PC-3 (cell line): ENCODE measurements around the gene SCUBE3. TPM values are rescaled to one million over a fixed set of nuclear protein-coding genes. Genes with fewer than 3 reads are reported as not detected.
A peak's percentile ranks its signal among the peaks of the same experiment; 100 is the strongest.

Source experiments
- ATAC-seq: fragments of 200-7000 bp; cut with Tn5 transposase; 2 replicates; pipeline ENCODE4 v1.9.1; 2020; ENCODE audit warnings: mild to moderate bottlenecking, moderate library complexity
- BruUV-seq: library from RNA; stranded (reverse); fragments of 400-500 nt; replicated peaks from 2 replicates; lab custom pipeline; 2021; lab: Mats Ljungman, UMichigan
- CTCF ChIA-PET: fragments of 300-600 bp; sonication (Branson Sonifier 250); formaldehyde crosslinking; loops from one replicate; lab custom pipeline; 2022; ENCODE audit warnings: antibody characterized with exemption; lab: Charles Lee
- POLR2A ChIA-PET: fragments of 300-600 bp; sonication (Branson Sonifier 250); formaldehyde crosslinking; loops from one replicate; lab custom pipeline; 2022; ENCODE audit warnings: antibody characterized with exemption; ENCODE audit not compliant: unreplicated experiment; lab: Charles Lee
- DNase-seq: peaks from one replicate; pipeline ENCODE4 v3.0.0-alpha.2; 2015
- H2AFZ ChIP-seq: fragments of 300-600 bp; sonication (generic); 2 replicates; pipeline ENCODE4 v1.6.0; 2016; ENCODE audit warnings: antibody characterized with exemption, low read length
- H3F3A ChIP-seq: fragments of 300-600 bp; sonication (generic); one replicate; pipeline ENCODE4 v1.6.0; 2017; ENCODE audit warnings: antibody characterized with exemption, low read length, control low read depth, mild to moderate bottlenecking; ENCODE audit not compliant: unreplicated experiment
- H3K27ac ChIP-seq: fragments of 300-600 bp; sonication (generic); 2 replicates; pipeline ENCODE4 v1.5.1; 2016; ENCODE audit warnings: mild to moderate bottlenecking, low read length
- H3K27me3 ChIP-seq: fragments of 300-600 bp; sonication (generic); 2 replicates; pipeline ENCODE4 v1.6.1; 2016; ENCODE audit warnings: low read length, mixed read lengths
- H3K36me3 ChIP-seq: fragments of 300-600 bp; sonication (generic); 2 replicates; pipeline ENCODE4 v1.6.1; 2016; ENCODE audit warnings: low read depth, mixed run types, low read length, mixed read lengths
- H3K4me1 ChIP-seq: fragments of 300-600 bp; sonication (generic); 2 replicates; pipeline ENCODE4 v1.5.1; 2016; ENCODE audit warnings: low read length; ENCODE audit not compliant: insufficient read depth
- H3K4me2 ChIP-seq: fragments of 300-600 bp; sonication (generic); 2 replicates; pipeline ENCODE4 v1.6.0; 2016; ENCODE audit warnings: low read length
- H3K4me3 ChIP-seq: fragments of 300-600 bp; sonication (generic); 2 replicates; pipeline ENCODE4 v1.5.1; 2016; ENCODE audit warnings: mild to moderate bottlenecking, low read length, mixed read lengths
- H3K79me2 ChIP-seq: fragments of 300-600 bp; sonication (generic); 2 replicates; pipeline ENCODE4 v1.6.1; 2017; ENCODE audit warnings: low read length, mixed read lengths
- H3K9ac ChIP-seq: fragments of 300-600 bp; sonication (generic); 2 replicates; pipeline ENCODE4 v1.6.0; 2016; ENCODE audit warnings: mild to moderate bottlenecking, low read length
- H3K9me2 ChIP-seq: fragments of 300-600 bp; sonication (generic); replicated peaks from 2 replicates; pipeline ENCODE4 v1.6.1; 2016; ENCODE audit warnings: mixed run types, low read length, mixed read lengths
- H3K9me3 ChIP-seq: fragments of 300-600 bp; sonication (generic); 2 replicates; pipeline ENCODE4 v1.6.1; 2016; ENCODE audit warnings: low read length, mixed read lengths
- H4K20me1 ChIP-seq: fragments of 300-600 bp; sonication (generic); 2 replicates; pipeline ENCODE4 v1.6.1; 2016; ENCODE audit warnings: low read length, mixed read lengths
- EZH2 ChIP-seq: fragments of 300-600 bp; sonication (generic); IDR thresholded peaks from one replicate; pipeline ENCODE4 v1.6.1; 2017; ENCODE audit warnings: antibody characterized with exemption, mild to moderate bottlenecking, low read length; ENCODE audit not compliant: unreplicated experiment
- EZH2phosphoT487 ChIP-seq: fragments of 300-600 bp; sonication (generic); IDR thresholded peaks from 2 replicates; pipeline ENCODE4 v1.6.1; 2018; ENCODE audit warnings: mild to moderate bottlenecking, antibody characterized with exemption, low read length, borderline replicate concordance
- intact Hi-C: fragments of 100-400 bp; cut with micrococcal nuclease; formaldehyde crosslinking; loops from 2 replicates; pipeline ENCODE4 v1.9.0; 2023
- total RNA-seq: library from RNA; depleted of rRNA; stranded (reverse); fragments of >200 nt; gene quantifications from 2 replicates; pipeline ENCODE4 v1.2.3, GENCODE V29; 2014
- TF ChIP-seq, protein P1 (sequence below): fragments of 300-600 bp; sonication (generic); conservative IDR thresholded peaks from 2 replicates; pipeline ENCODE4 v1.5.1; 2017; ENCODE audit warnings: antibody characterized with exemption, low read depth, mild to moderate bottlenecking, low read length

The SCUBE3 gene
- total RNA-seq, 1 experiment from 2014 or later, result 1.5 TPM

DNA sequence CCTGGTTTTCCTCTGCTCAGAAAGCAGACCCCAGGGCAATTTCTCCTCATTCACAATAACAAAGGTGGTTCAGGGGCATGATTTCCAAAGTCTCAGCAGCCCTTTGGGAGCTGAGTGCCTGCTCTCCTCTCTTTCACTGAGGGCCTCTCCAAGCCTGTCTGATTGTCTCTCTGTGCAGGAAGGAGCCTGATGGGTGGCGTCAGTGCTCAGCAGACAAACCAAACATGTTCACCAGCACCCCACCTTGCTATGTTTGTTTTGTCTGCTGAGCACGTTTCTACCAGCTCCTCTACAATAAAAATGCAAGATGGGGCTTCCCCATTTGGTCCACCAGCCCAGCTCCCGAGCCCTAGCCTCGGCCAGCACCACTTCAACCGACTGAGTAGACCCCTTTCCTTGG lies 47.2 kb upstream of the SCUBE3 start:
- Histone ChIP-seq H3K79me2 (no peaks in the 10 kb centered on the region), H3K9ac (peak overlapping the region; percentile 66), H3K4me1 (peaks cover 26% of the 10 kb centered on the region), H3K9me3 (no peaks in the 10 kb centered on the region), H3K36me3 (no peaks in the 10 kb centered on the region), H3K27ac (peak overlapping the region; percentile 92), H2AFZ (no peak overlapping the region), H3K4me3 (no peak overlapping the region), H3F3A (no peaks in the 10 kb centered on the region), H3K4me2 (peak overlapping the region; percentile 68), H3K9me2 (no peaks in the 10 kb centered on the region), H3K27me3 (no peaks in the 10 kb centered on the region), H4K20me1 (no peaks in the 10 kb centered on the region)
- no peak for DNase-seq
- ChIA-PET POLR2A (interaction anchor here (0.7 kb wide), 1 partner anchor 53 kb away, joined by 4 read pairs; no protein-coding TSS in a partner anchor), CTCF (no interaction called here)
- ATAC-seq, result peak; percentile 40
- TF ChIP-seq EZH2phosphoT487 (no peak), EZH2 (no peak)
- TF ChIP-seq, protein P1, sequence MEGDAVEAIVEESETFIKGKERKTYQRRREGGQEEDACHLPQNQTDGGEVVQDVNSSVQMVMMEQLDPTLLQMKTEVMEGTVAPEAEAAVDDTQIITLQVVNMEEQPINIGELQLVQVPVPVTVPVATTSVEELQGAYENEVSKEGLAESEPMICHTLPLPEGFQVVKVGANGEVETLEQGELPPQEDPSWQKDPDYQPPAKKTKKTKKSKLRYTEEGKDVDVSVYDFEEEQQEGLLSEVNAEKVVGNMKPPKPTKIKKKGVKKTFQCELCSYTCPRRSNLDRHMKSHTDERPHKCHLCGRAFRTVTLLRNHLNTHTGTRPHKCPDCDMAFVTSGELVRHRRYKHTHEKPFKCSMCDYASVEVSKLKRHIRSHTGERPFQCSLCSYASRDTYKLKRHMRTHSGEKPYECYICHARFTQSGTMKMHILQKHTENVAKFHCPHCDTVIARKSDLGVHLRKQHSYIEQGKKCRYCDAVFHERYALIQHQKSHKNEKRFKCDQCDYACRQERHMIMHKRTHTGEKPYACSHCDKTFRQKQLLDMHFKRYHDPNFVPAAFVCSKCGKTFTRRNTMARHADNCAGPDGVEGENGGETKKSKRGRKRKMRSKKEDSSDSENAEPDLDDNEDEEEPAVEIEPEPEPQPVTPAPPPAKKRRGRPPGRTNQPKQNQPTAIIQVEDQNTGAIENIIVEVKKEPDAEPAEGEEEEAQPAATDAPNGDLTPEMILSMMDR, result no peak
- intact Hi-C loops, result loop anchor here (5.0 kb wide), 1 partner anchor 36 kb away; no protein-coding TSS in a partner anchor
- BruUV-seq, result no TSS peak

DNA sequence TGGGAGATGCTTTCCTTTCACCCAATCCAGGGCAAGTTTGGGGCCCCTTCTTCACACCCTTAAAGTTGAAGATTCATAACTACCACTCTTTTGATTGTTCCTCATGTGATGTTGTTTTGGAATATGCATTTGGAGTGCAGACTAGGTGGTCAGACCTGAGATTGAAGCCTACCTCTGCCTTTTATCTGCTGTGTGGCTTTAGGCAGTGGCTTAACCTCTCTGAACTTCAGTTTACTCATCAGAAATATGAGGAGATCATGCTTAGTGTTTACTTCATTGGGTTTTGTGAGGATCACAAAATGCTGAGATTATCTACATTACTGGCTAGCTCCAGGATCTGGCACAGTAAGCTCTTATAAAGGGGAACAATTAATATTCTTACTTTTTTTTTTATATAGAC lies 46.3 kb upstream of the SCUBE3 start:
- H3K9me3 ChIP-seq, result no peaks in the 10 kb centered on the region
- no peaks in the 10 kb centered on the region for H3F3A ChIP-seq
- ChIA-PET CTCF (no interaction called here), POLR2A (no interaction called here)
- H3K4me3 ChIP-seq, result no peak overlapping the region
- peaks cover 27% of the 10 kb centered on the region for H3K4me1 ChIP-seq
- no peaks in the 10 kb centered on the region for H3K79me2 ChIP-seq
- intact Hi-C loops, result loop anchor here (5.0 kb wide), 1 partner anchor 35 kb away; no protein-coding TSS in a partner anchor
- H3K9me2 ChIP-seq, result no peaks in the 10 kb centered on the region
- TF ChIP-seq EZH2 (no peak), EZH2phosphoT487 (no peak)
- TF ChIP-seq, protein P1, result no peak
- no peaks in the 10 kb centered on the region for H3K36me3 ChIP-seq
- ATAC-seq (no peak), DNase-seq (no peak)
- H3K27ac ChIP-seq, result no peak overlapping the region
- H3K27me3 ChIP-seq, result no peaks in the 10 kb centered on the region
- H4K20me1 ChIP-seq, result no peaks in the 10 kb centered on the region
- H2AFZ ChIP-seq, result no peak overlapping the region
- no TSS peak for BruUV-seq
- no peak overlapping the region for H3K9ac ChIP-seq
- H3K4me2 ChIP-seq, result no peak overlapping the region

DNA sequence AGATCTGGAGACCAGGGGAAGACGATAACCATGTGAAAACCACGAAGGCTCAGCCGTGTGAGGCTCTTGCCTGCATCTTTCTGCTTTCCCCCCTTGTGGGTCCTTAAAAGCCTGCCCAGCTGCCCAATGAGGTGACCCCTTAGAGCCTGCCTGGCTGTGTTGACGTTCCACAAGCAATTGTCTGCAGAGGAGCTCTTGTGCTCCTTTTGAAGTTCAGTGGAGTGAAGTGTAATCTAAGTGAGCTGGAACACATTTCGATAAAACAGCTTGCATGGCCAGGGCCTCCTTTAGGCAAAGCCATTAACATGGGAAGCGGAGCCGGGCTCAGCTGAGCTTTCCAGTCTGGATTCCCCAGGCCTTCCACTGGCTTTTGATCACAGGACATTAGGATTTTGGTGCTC lies 45.3 kb upstream of the SCUBE3 start:
- no peaks in the 10 kb centered on the region for H3F3A ChIP-seq
- BruUV-seq, result no TSS peak
- H3K27me3 ChIP-seq, result no peaks in the 10 kb centered on the region
- H3K4me1 ChIP-seq, result peaks cover 36% of the 10 kb centered on the region
- no peaks in the 10 kb centered on the region for H4K20me1 ChIP-seq
- H3K9me2 ChIP-seq, result no peaks in the 10 kb centered on the region
- no peaks in the 10 kb centered on the region for H3K79me2 ChIP-seq
- POLR2A ChIA-PET, result no interaction called here
- no peak overlapping the region for H3K27ac ChIP-seq
- no peaks in the 10 kb centered on the region for H3K9me3 ChIP-seq
- no peak overlapping the region for H2AFZ ChIP-seq
- ATAC-seq (no peak), DNase-seq (no peak)
- TF ChIP-seq, protein P1, result no peak
- TF ChIP-seq EZH2phosphoT487 (no peak), EZH2 (no peak)
- no peak overlapping the region for H3K9ac ChIP-seq
- no peaks in the 10 kb centered on the region for H3K36me3 ChIP-seq
- CTCF ChIA-PET, result no interaction called here
- no peak overlapping the region for H3K4me2 ChIP-seq
- H3K4me3 ChIP-seq, result no peak overlapping the region
- intact Hi-C loops, result loop anchor here (5.0 kb wide), 1 partner anchor 34 kb away; no protein-coding TSS in a partner anchor
